GM12878 (cell line): ENCODE measurements around the gene TDP2. TPM values are rescaled to one million over a fixed set of nuclear protein-coding genes. Genes with fewer than 3 reads are reported as not detected.

Source experiments
- ATAC-seq: fragments of 200-7000 bp; cut with Tn5 transposase; 3 replicates; pipeline ENCODE4 v1.9.1; 2020; ENCODE audit warnings: mild to moderate bottlenecking, moderate library complexity
- BruUV-seq: library from RNA; stranded (reverse); fragments of 400-500 nt; replicated peaks from 2 replicates; lab custom pipeline; 2021; lab: Mats Ljungman, UMichigan
- CTCF ChIA-PET: fragments of 300-600 bp; sonication (Branson Sonifier 250); formaldehyde crosslinking; extraction: SDS; loops from one replicate; lab custom pipeline; 2021; ENCODE audit warnings: inconsistent platforms; lab: Yijun Ruan, JAX
- POLR2A ChIA-PET: fragments of 350-600 bp; formaldehyde crosslinking; extraction: SDS; loops from one replicate; lab custom pipeline; 2021; ENCODE audit warnings: inconsistent platforms; lab: Charles Lee
- RAD21 ChIA-PET: fragments of 300-600 bp; sonication (Branson Sonifier 250); formaldehyde crosslinking; loops from one replicate; lab custom pipeline; 2023; ENCODE audit warnings: antibody characterized with exemption; ENCODE audit not compliant: unreplicated experiment; lab: Charles Lee
- SMC1A ChIA-PET: fragments of 300-600 bp; sonication (Branson Sonifier 250); formaldehyde crosslinking; loops from one replicate; lab custom pipeline; 2023; ENCODE audit not compliant: unreplicated experiment, uncharacterized antibody; lab: Charles Lee
- DNase-seq: peaks from one replicate; pipeline ENCODE4 v3.0.0-alpha.2; 2011; ENCODE audit warnings: low read depth, low spot score
- FAIRE-seq: peaks from 3 replicates; lab custom pipeline; 2011; peaks lifted over from hg19 to GRCh38; lab: Jason Lieb, UNC
- H2AFZ ChIP-seq: 2 replicates; pipeline ENCODE4 v1.6.0; 2011; ENCODE audit warnings: low read depth, low read length, control low read depth; ENCODE audit not compliant: control insufficient read depth
- H3K27ac ChIP-seq: 2 replicates; pipeline ENCODE4 v1.5.1; 2011; ENCODE audit warnings: control low read depth; ENCODE audit not compliant: control insufficient read depth, insufficient read depth
- H3K27me3 ChIP-seq, 2 experiments: replicated peaks in 1 of 2; 2 replicates each; pipeline versions ENCODE4 v1.6.0 to v1.6.1; 2011; ENCODE audit warnings: low read length in 1 of 2; ENCODE audit not compliant: control insufficient read depth in 2 of 2, insufficient read depth in 2 of 2
- H3K36me3 ChIP-seq, 2 experiments: 2 replicates each; pipeline ENCODE4 v1.5.1; 2011; ENCODE audit warnings: low read length in 1 of 2; ENCODE audit not compliant: control insufficient read depth in 2 of 2, insufficient read depth in 2 of 2
- H3K4me1 ChIP-seq: 2 replicates; pipeline ENCODE4 v1.6.1; 2011; ENCODE audit warnings: mild to moderate bottlenecking, low read length, moderate library complexity, mixed read lengths; ENCODE audit not compliant: control insufficient read depth, insufficient read depth
- H3K4me2 ChIP-seq: 2 replicates; pipeline ENCODE4 v1.6.0; 2011; ENCODE audit warnings: control low read depth; ENCODE audit not compliant: control insufficient read depth, insufficient read depth
- H3K4me3 ChIP-seq: fragments of 200-600 bp; sonication (generic); 2 replicates; pipeline ENCODE4 v1.5.1; 2016
- H3K79me2 ChIP-seq: 2 replicates; pipeline ENCODE4 v1.6.0; 2011; ENCODE audit warnings: low read length; ENCODE audit not compliant: control insufficient read depth, insufficient read depth
- H3K9ac ChIP-seq: 2 replicates; pipeline ENCODE4 v1.8.0; 2011; ENCODE audit warnings: low read length, control low read depth, mixed read lengths; ENCODE audit not compliant: control insufficient read depth, insufficient read depth
- H3K9me3 ChIP-seq: replicated peaks from 3 replicates; pipeline ENCODE4 v1.5.1; 2011; ENCODE audit warnings: mild to moderate bottlenecking, low read length; ENCODE audit not compliant: control insufficient read depth, insufficient read depth
- H4K20me1 ChIP-seq: 2 replicates; pipeline ENCODE4 v1.6.0; 2011; ENCODE audit not compliant: control insufficient read depth, insufficient read depth
- CHD2 ChIP-seq: IDR thresholded peaks from 2 replicates; pipeline ENCODE4 v1.6.1; 2011; ENCODE audit warnings: low read depth, low read length, improper control_type of control experiment, borderline replicate concordance
- IRF3 ChIP-seq: fragments of 450-650 bp; IDR thresholded peaks from 2 replicates; pipeline ENCODE4 v1.6.1; 2014; ENCODE audit warnings: mild to moderate bottlenecking
- MEF2A ChIP-seq: IDR thresholded peaks from 2 replicates; pipeline ENCODE4 v1.6.1; 2011; ENCODE audit warnings: low read depth, mild to moderate bottlenecking, low read length, moderate library complexity; ENCODE audit not compliant: insufficient read depth
- RELB ChIP-seq: fragments of 450-650 bp; IDR thresholded peaks from 2 replicates; pipeline ENCODE4 v1.6.1; 2017; ENCODE audit warnings: low read depth, mild to moderate bottlenecking, moderate library complexity
- WGBS: methylation state at CpG from one replicate; pipeline ENCODE4 v1.1.6; 2016; ENCODE audit warnings: low lambda C conversion rate; ENCODE audit not compliant: insufficient replicate concordance, insufficient coverage; ENCODE audit errors: missing lambda C conversion rate; 5-methylcytosine and 5-hydroxymethylcytosine counted together
- in situ Hi-C: fragments of 300-500 bp; cut with MboI; formaldehyde crosslinking; loops from 9 replicates; pipeline ENCODE4 v1.14.3; 2018; ENCODE audit warnings: mixed read lengths
- intact Hi-C: fragments of 100-400 bp; cut with micrococcal nuclease; formaldehyde crosslinking; loops from one replicate; pipeline ENCODE4 v1.14.2; 2022; ENCODE audit not compliant: unreplicated experiment
- polyA plus RNA-seq, 11 experiments: library from polyadenylated mRNA; depleted of rRNA in 4 of 11; unstranded in 6 of 11; stranded (reverse) in 5 of 11; fragments of >200 nt; fragmentation: Nextera tagmentation in 4 of 11; fragmentation: Illumina TruSeq in 1 of 11; extraction: Ambion mirVana in 4 of 11; extraction: Trizol in 1 of 11; gene quantifications; 1 replicate in 1 of 11; 2 replicates in 10 of 11; pipeline versions ENCODE4 v1.2.1 to v1.2.3, GENCODE V29; 2011 to 2016; ENCODE audit warnings: inconsistent platforms in 2 of 11, missing spikeins in 2 of 11, low read depth in 1 of 11
- total RNA-seq, 4 experiments: library from RNA; depleted of rRNA in 3 of 4; stranded (reverse); fragments of >200 nt in 3 of 4; fragmentation: Illumina TruSeq in 1 of 4; extraction: Trizol in 1 of 4; gene quantifications; 2 replicates each; pipeline versions ENCODE4 v1.2.1 to v1.2.3, GENCODE V29; 2013 to 2021
- TF ChIP-seq, protein P1 (sequence below): IDR thresholded peaks from 2 replicates; pipeline ENCODE4 v1.6.1; 2012; ENCODE audit warnings: mild to moderate bottlenecking, low read depth, low read length
- TF ChIP-seq, protein P2 (sequence below): fragments of 150-350 bp; IDR thresholded peaks from 2 replicates; pipeline ENCODE4 v1.6.1; 2014; ENCODE audit warnings: mild to moderate bottlenecking, low read depth, low read length
- TF ChIP-seq, protein P3 (sequence below): IDR thresholded peaks from 2 replicates; pipeline ENCODE4 v1.6.1; 2011; ENCODE audit warnings: mild to moderate bottlenecking, low read depth, low read length, moderate library complexity; ENCODE audit not compliant: insufficient replicate concordance
- TF ChIP-seq, protein P4 (sequence below): IDR thresholded peaks from 2 replicates; pipeline ENCODE4 v1.6.1; 2011; ENCODE audit warnings: borderline replicate concordance, low read depth, mild to moderate bottlenecking, moderate library complexity, mixed read lengths, low read length; ENCODE audit not compliant: insufficient read depth; ENCODE audit errors: extremely low read length

Gene TDP2
- total and polyA plus RNA-seq, 10 of the 15 experiments (the other 5 are each of a cell fraction or from before 2014, with no cell fraction given), result 24.4 to 53.3 (median 38.8) TPM

DNA sequence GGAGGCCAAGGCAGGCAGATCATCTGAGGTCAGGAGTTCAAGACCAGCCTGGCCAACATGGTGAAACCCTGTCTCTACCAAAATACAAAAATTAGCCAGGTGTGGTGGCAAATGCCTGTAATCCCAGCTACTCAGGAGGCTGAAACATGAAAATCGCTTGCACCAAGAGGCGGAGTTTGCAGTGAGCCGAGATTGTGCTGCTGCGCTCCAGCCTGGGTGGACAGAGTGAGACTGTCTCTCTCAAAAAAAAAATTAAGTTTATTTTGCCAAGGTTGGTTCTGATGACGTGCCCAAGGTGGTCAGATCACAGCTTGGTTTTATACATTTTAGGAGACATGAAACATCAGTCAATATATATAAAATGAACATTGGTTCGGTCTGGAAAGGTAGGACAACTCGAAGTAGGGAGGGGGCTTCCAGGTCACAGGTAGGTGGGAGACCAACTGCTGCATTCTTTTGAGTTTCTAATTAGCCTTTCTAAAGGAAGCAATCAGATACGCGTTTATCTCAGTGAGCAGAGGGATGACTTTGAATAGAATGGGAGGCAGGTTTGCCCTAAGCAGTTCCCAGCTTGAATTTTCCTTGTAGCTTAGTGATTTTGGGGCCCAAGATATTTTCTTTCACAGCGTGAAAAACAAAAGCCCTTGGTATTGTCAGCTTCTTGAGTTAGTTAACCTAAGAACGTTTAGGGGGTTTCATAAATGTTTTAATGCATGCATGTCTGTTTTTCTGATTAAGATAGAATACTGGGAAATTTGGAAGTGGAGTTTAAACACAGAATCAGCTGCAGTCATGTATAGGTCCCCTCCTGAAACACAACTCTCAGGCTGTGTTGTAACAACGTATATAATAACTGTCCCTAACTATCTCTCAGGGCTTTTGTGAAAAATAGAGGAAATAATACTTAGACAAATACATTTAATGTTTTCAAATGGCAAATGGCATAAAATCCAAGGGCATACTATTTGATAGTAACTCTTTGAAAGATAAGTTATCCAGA, 16.9 kb upstream of the TDP2 start (continued):
- TF ChIP-seq, protein P1, sequence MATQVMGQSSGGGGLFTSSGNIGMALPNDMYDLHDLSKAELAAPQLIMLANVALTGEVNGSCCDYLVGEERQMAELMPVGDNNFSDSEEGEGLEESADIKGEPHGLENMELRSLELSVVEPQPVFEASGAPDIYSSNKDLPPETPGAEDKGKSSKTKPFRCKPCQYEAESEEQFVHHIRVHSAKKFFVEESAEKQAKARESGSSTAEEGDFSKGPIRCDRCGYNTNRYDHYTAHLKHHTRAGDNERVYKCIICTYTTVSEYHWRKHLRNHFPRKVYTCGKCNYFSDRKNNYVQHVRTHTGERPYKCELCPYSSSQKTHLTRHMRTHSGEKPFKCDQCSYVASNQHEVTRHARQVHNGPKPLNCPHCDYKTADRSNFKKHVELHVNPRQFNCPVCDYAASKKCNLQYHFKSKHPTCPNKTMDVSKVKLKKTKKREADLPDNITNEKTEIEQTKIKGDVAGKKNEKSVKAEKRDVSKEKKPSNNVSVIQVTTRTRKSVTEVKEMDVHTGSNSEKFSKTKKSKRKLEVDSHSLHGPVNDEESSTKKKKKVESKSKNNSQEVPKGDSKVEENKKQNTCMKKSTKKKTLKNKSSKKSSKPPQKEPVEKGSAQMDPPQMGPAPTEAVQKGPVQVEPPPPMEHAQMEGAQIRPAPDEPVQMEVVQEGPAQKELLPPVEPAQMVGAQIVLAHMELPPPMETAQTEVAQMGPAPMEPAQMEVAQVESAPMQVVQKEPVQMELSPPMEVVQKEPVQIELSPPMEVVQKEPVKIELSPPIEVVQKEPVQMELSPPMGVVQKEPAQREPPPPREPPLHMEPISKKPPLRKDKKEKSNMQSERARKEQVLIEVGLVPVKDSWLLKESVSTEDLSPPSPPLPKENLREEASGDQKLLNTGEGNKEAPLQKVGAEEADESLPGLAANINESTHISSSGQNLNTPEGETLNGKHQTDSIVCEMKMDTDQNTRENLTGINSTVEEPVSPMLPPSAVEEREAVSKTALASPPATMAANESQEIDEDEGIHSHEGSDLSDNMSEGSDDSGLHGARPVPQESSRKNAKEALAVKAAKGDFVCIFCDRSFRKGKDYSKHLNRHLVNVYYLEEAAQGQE, result no peak

DNA sequence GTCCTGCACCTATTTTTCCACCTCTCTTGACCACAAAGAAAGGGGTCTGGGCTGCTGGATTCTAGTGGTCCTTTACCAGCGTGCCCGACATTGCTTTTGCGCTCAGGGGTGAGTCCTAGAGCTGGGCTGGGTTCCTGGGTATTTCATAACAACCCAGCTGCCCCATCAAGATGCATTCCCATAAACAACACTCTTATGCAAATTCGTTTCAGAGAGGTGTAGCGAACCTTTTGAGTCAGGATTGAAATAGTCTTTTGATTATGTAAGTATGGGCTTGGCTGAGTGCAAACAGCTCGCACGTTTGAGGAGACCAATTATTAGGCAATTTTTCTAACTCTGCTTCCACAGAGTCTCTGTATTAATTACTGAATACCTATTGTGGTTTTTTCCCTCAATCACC, 13.9 kb upstream of the TDP2 start:
- Histone ChIP-seq H3K79me2 (no peaks in the 10 kb centered on the region), H3K4me2 (no peak overlapping the region), H3K9me3 (no peaks in the 10 kb centered on the region), H3K36me3 (no peaks in the 10 kb centered on the region; a peak in 1 of 4 replicates), H3K4me3 (no peak overlapping the region), H4K20me1 (no peaks in the 10 kb centered on the region), H3K4me1 (no peaks in the 10 kb centered on the region), H2AFZ (no peak overlapping the region), H3K27ac (no peak overlapping the region), H3K9ac (no peak overlapping the region), H3K27me3 (no peaks in the 10 kb centered on the region)
- in situ Hi-C loops (no loop called here), intact Hi-C loops (no loop called here)
- no peak for ATAC-seq
- WGBS, result 84% methylated on average over 7 of the region's 7 CpGs
- no TSS peak for BruUV-seq
- DNase-seq, result no peak
- SMC1A ChIA-PET, result no interaction called here
- FAIRE-seq, result no peak
- CTCF ChIA-PET, result interaction anchor here (0.7 to 1.0 kb wide), 2 partner anchors 28 to 397 kb away, joined by 3 read pairs; no protein-coding TSS in a partner anchor
- RAD21 ChIA-PET, result no interaction called here
- POLR2A ChIA-PET, result no interaction called here
- TF ChIP-seq RELB (no peak), MEF2A (no peak), IRF3 (no peak), CHD2 (no peak)
- TF ChIP-seq, protein P2, sequence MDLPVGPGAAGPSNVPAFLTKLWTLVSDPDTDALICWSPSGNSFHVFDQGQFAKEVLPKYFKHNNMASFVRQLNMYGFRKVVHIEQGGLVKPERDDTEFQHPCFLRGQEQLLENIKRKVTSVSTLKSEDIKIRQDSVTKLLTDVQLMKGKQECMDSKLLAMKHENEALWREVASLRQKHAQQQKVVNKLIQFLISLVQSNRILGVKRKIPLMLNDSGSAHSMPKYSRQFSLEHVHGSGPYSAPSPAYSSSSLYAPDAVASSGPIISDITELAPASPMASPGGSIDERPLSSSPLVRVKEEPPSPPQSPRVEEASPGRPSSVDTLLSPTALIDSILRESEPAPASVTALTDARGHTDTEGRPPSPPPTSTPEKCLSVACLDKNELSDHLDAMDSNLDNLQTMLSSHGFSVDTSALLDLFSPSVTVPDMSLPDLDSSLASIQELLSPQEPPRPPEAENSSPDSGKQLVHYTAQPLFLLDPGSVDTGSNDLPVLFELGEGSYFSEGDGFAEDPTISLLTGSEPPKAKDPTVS, result no peak
- TF ChIP-seq, protein P3, sequence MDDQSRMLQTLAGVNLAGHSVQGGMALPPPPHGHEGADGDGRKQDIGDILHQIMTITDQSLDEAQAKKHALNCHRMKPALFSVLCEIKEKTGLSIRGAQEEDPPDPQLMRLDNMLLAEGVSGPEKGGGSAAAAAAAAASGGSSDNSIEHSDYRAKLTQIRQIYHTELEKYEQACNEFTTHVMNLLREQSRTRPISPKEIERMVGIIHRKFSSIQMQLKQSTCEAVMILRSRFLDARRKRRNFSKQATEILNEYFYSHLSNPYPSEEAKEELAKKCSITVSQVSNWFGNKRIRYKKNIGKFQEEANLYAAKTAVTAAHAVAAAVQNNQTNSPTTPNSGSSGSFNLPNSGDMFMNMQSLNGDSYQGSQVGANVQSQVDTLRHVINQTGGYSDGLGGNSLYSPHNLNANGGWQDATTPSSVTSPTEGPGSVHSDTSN, result no peak
- TF ChIP-seq, protein P4, sequence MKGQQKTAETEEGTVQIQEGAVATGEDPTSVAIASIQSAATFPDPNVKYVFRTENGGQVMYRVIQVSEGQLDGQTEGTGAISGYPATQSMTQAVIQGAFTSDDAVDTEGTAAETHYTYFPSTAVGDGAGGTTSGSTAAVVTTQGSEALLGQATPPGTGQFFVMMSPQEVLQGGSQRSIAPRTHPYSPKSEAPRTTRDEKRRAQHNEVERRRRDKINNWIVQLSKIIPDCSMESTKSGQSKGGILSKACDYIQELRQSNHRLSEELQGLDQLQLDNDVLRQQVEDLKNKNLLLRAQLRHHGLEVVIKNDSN, result no peak
